Neural progenitor cell (in vitro differentiated cells): ENCODE results near the gene SHFL. TPM values are rescaled to one million over a fixed set of nuclear protein-coding genes. Genes with fewer than 3 reads are reported as not detected.

ENCODE experiments used
- DNase-seq: peaks from one replicate; pipeline ENCODE4 v3.0.0-alpha.2; 2016; ENCODE audit warnings: low spot score
- H2AFZ ChIP-seq: fragments of 200-600 bp; sonication (generic); replicated peaks from 2 replicates; pipeline ENCODE4 v1.6.1; 2016; ENCODE audit warnings: antibody characterized with exemption
- H3F3A ChIP-seq: fragments of 200-600 bp; sonication (generic); 2 replicates; pipeline ENCODE4 v1.6.1; 2016; ENCODE audit warnings: antibody characterized with exemption, low read depth
- H3K27ac ChIP-seq: fragments of 200-600 bp; sonication (generic); 2 replicates; pipeline ENCODE4 v1.5.1; 2016; ENCODE audit warnings: mild to moderate bottlenecking
- H3K27me3 ChIP-seq: fragments of 200-600 bp; sonication (generic); 2 replicates; pipeline ENCODE4 v1.6.1; 2016; ENCODE audit warnings: mild to moderate bottlenecking, moderate library complexity
- H3K36me3 ChIP-seq: fragments of 200-600 bp; sonication (generic); 2 replicates; pipeline ENCODE4 v1.5.1; 2016
- H3K4me1 ChIP-seq: fragments of 200-600 bp; sonication (generic); 2 replicates; pipeline ENCODE4 v1.6.1; 2016; ENCODE audit warnings: mixed run types
- H3K4me2 ChIP-seq: fragments of 200-600 bp; sonication (generic); 2 replicates; pipeline ENCODE4 v1.6.1; 2016
- H3K4me3 ChIP-seq: fragments of 200-600 bp; sonication (generic); 2 replicates; pipeline ENCODE4 v1.5.1; 2016
- H3K79me2 ChIP-seq: fragments of 200-600 bp; sonication (generic); 2 replicates; pipeline ENCODE4 v1.6.1; 2016; ENCODE audit warnings: low read depth
- H3K9ac ChIP-seq: fragments of 200-600 bp; sonication (generic); 2 replicates; pipeline ENCODE4 v1.6.1; 2016
- H3K9me3 ChIP-seq: fragments of 200-600 bp; sonication (generic); 2 replicates; pipeline ENCODE4 v1.5.1; 2016; ENCODE audit warnings: low read depth
- H4K20me1 ChIP-seq: fragments of 200-600 bp; sonication (generic); 2 replicates; pipeline ENCODE4 v1.6.1; 2016; ENCODE audit warnings: low read depth
- H3K27ac Mint-ChIP-seq: 3 replicates; pipeline ENCODE4 v1.8.0; 2021; ENCODE audit warnings: mixed read lengths
- H3K27me3 Mint-ChIP-seq: 2 replicates; pipeline ENCODE4 v1.8.0; 2022; ENCODE audit warnings: low read depth, mild to moderate bottlenecking, inconsistent platforms, moderate library complexity, mixed read lengths; ENCODE audit not compliant: insufficient read depth
- H3K36me3 Mint-ChIP-seq: 3 replicates; pipeline ENCODE4 v1.8.0; 2021; ENCODE audit warnings: mixed read lengths
- H3K4me1 Mint-ChIP-seq: 3 replicates; pipeline ENCODE4 v1.8.0; 2021; ENCODE audit warnings: mixed read lengths
- H3K4me3 Mint-ChIP-seq: 3 replicates; pipeline ENCODE4 v1.8.0; 2021; ENCODE audit warnings: mild to moderate bottlenecking, moderate library complexity, mixed read lengths
- H3K9me3 Mint-ChIP-seq: 3 replicates; pipeline ENCODE4 v1.8.0; 2020; ENCODE audit warnings: mixed read lengths
- CTCF ChIP-seq: fragments of 200-600 bp; sonication (generic); IDR thresholded peaks from 2 replicates; pipeline ENCODE4 v1.5.1; 2017; ENCODE audit warnings: antibody characterized with exemption, mild to moderate bottlenecking
- EZH2 ChIP-seq: fragments of 200-600 bp; sonication (generic); IDR thresholded peaks from 2 replicates; pipeline ENCODE4 v1.6.1; 2017; ENCODE audit warnings: antibody characterized with exemption, mild to moderate bottlenecking, moderate library complexity
- EZH2phosphoT487 ChIP-seq: fragments of 200-600 bp; sonication (generic); IDR thresholded peaks from 2 replicates; pipeline ENCODE4 v1.6.1; 2017; ENCODE audit warnings: antibody characterized with exemption
- total RNA-seq: library from RNA; depleted of rRNA; stranded (reverse); fragments of >200 nt; gene quantifications from 2 replicates; pipeline ENCODE4 v1.2.3, GENCODE V29; 2015; ENCODE audit warnings: low replicate concordance

The SHFL gene
- total RNA-seq, 1 donor from 2014 or later: 0.15 TPM

GRCh38 chr19:10136936-10137335 lies 50.8 kb downstream of the SHFL start:
- no peak overlapping the region for H3K4me3 Mint-ChIP-seq
- H3K4me3 ChIP-seq: no peak overlapping the region
- no peak overlapping the region for H3K27ac Mint-ChIP-seq

GRCh38 chr19:10137751-10138682 lies 51.9 kb downstream of the SHFL start:
- no peaks in the 10 kb centered on the region for H3K4me1 ChIP-seq
- H3K9me3 ChIP-seq: no peaks in the 10 kb centered on the region
- no peak overlapping the region for H3K4me3 ChIP-seq
- H3F3A ChIP-seq: no peaks in the 10 kb centered on the region
- no peaks in the 10 kb centered on the region for H3K79me2 ChIP-seq
- H3K36me3 ChIP-seq: no peaks in the 10 kb centered on the region
- no peak for DNase-seq
- Mint-ChIP-seq H3K9me3 (no peaks in the 10 kb centered on the region), H3K4me3 (no peak overlapping the region), H3K27me3 (peaks cover 6% of the 10 kb centered on the region), H3K4me1 (no peaks in the 10 kb centered on the region), H3K27ac (no peak overlapping the region), H3K36me3 (peaks cover 17% of the 10 kb centered on the region)
- no peak overlapping the region for H3K27ac ChIP-seq
- H3K9ac ChIP-seq: no peak overlapping the region
- H4K20me1 ChIP-seq: no peaks in the 10 kb centered on the region
- TF ChIP-seq EZH2phosphoT487 (no peak), CTCF (no peak), EZH2 (no peak)
- H3K4me2 ChIP-seq: no peak overlapping the region
- no peaks in the 10 kb centered on the region for H3K27me3 ChIP-seq
- H2AFZ ChIP-seq: no peak overlapping the region

More at GRCh38 chr19:10136936-10137335, 50.8 kb downstream of the SHFL start:
- H3K27me3 ChIP-seq: no peaks in the 10 kb centered on the region
- no peak overlapping the region for H3K4me2 ChIP-seq
- no peaks in the 10 kb centered on the region for H3K36me3 ChIP-seq
- Mint-ChIP-seq H3K9me3 (no peaks in the 10 kb centered on the region), H3K4me1 (no peaks in the 10 kb centered on the region), H3K36me3 (peaks cover 18% of the 10 kb centered on the region), H3K27me3 (peaks cover 6% of the 10 kb centered on the region)
- no peak overlapping the region for H2AFZ ChIP-seq
- H3K4me1 ChIP-seq: no peaks in the 10 kb centered on the region
- H3F3A ChIP-seq: no peaks in the 10 kb centered on the region
- no peak for TF ChIP-seq EZH2
- no peak for TF ChIP-seq CTCF
- no peak for TF ChIP-seq EZH2phosphoT487
- H3K79me2 ChIP-seq: no peaks in the 10 kb centered on the region
- DNase-seq: no peak
- H3K27ac ChIP-seq: no peak overlapping the region
- H4K20me1 ChIP-seq: no peaks in the 10 kb centered on the region
- no peak overlapping the region for H3K9ac ChIP-seq
- no peaks in the 10 kb centered on the region for H3K9me3 ChIP-seq

- H3K9me3 ChIP-seq: no peaks in the 10 kb centered on the region
- DNase-seq: no peak
- no peaks in the 10 kb centered on the region for H3K27me3 ChIP-seq
- no peak overlapping the region for H2AFZ ChIP-seq
- H3K27me3 Mint-ChIP-seq: peaks cover 6% of the 10 kb centered on the region
- no peaks in the 10 kb centered on the region for H4K20me1 ChIP-seq
- no peak overlapping the region for H3K4me3 Mint-ChIP-seq
- no peaks in the 10 kb centered on the region for H3F3A ChIP-seq
- H3K27ac Mint-ChIP-seq: no peak overlapping the region
- TF ChIP-seq EZH2 (no peak), CTCF (no peak), EZH2phosphoT487 (no peak)
- no peak overlapping the region for H3K27ac ChIP-seq
- no peak overlapping the region for H3K4me3 ChIP-seq
- H3K36me3 Mint-ChIP-seq: peaks cover 14% of the 10 kb centered on the region
- H3K4me1 Mint-ChIP-seq: no peaks in the 10 kb centered on the region
- no peak overlapping the region for H3K9ac ChIP-seq
- H3K4me1 ChIP-seq: no peaks in the 10 kb centered on the region
- H3K79me2 ChIP-seq: no peaks in the 10 kb centered on the region
- H3K36me3 ChIP-seq: no peaks in the 10 kb centered on the region
- no peaks in the 10 kb centered on the region for H3K9me3 Mint-ChIP-seq
- H3K4me2 ChIP-seq: no peak overlapping the region
Measured at GRCh38 chr19:10138879-10139795, 53.0 kb downstream of the SHFL start.
